CD14-positive monocyte (primary cell): ENCODE results near the gene TMEM132C. TPM values are rescaled to one million over a fixed set of nuclear protein-coding genes. Genes with fewer than 3 reads are reported as not detected.
A peak's percentile ranks its signal among the peaks of the same experiment; 100 is the strongest.

Experiments used
- DNase-seq, 3 donors: peaks; one replicate each; pipeline ENCODE4 v3.0.0-alpha.2; 2011 to 2022
- H2AFZ ChIP-seq: 2 replicates; pipeline ENCODE4 v1.6.0; 2012; ENCODE audit warnings: mild to moderate bottlenecking, low read depth, low read length, inconsistent platforms; ENCODE audit not compliant: insufficient read depth, poor library complexity, severe bottlenecking
- H3K27ac ChIP-seq, 2 donors: 1 replicate in 1 of 2; 2 replicates in 1 of 2; pipeline ENCODE4 v1.5.1; 2012 to 2013; ENCODE audit warnings: low read length in 2 of 2, control low read depth in 1 of 2, inconsistent platforms in 1 of 2, low read depth in 1 of 2, mild to moderate bottlenecking in 1 of 2
- H3K27me3 ChIP-seq, 2 donors: one replicate each; pipeline versions ENCODE4 v1.6.0 to v1.6.1; 2011 to 2013; ENCODE audit warnings: low read length in 2 of 2; ENCODE audit not compliant: control insufficient read depth in 2 of 2, insufficient read depth in 2 of 2
- H3K36me3 ChIP-seq, 2 donors: replicated peaks in 1 of 2; 1 replicate in 1 of 2; 2 replicates in 1 of 2; pipeline versions ENCODE4 v1.5.1 to v1.6.1; 2012 to 2013; ENCODE audit warnings: low read length in 2 of 2, control low read depth in 1 of 2, inconsistent platforms in 1 of 2, mild to moderate bottlenecking in 1 of 2; ENCODE audit not compliant: insufficient read depth in 2 of 2, control insufficient read depth in 1 of 2
- H3K4me1 ChIP-seq, 2 donors: 1 replicate in 1 of 2; 2 replicates in 1 of 2; pipeline versions ENCODE4 v1.5.1 to v1.6.1; 2012 to 2013; ENCODE audit warnings: low read length in 2 of 2, control low read depth in 1 of 2, inconsistent platforms in 1 of 2, mild to moderate bottlenecking in 1 of 2, moderate library complexity in 1 of 2; ENCODE audit not compliant: insufficient read depth in 2 of 2, control insufficient read depth in 1 of 2
- H3K4me2 ChIP-seq: replicated peaks from 2 replicates; pipeline ENCODE3; 2012; ENCODE audit warnings: low read length, moderate library complexity, mild to moderate bottlenecking; ENCODE audit not compliant: poor library complexity, severe bottlenecking; ENCODE audit errors: extremely low read depth
- H3K4me3 ChIP-seq, 3 experiments: fragments of 200-600 bp in 1 of 3; sonication (generic) in 1 of 3; replicated peaks in 1 of 3; 1 replicate in 2 of 3; 2 replicates in 1 of 3; pipeline ENCODE4 v1.5.1; 2011 to 2013; ENCODE audit warnings: low read length in 3 of 3, mild to moderate bottlenecking in 3 of 3, control low read depth in 2 of 3, low read depth in 2 of 3, inconsistent platforms in 1 of 3, moderate library complexity in 1 of 3
- H3K79me2 ChIP-seq: 2 replicates; pipeline ENCODE4 v1.6.0; 2012; ENCODE audit warnings: mild to moderate bottlenecking, control low read depth, inconsistent platforms, low read length, moderate library complexity; ENCODE audit not compliant: insufficient read depth
- H3K9ac ChIP-seq: 2 replicates; pipeline ENCODE4 v1.6.0; 2017; ENCODE audit warnings: low read length, mild to moderate bottlenecking; ENCODE audit not compliant: insufficient read depth, poor library complexity, severe bottlenecking
- H3K9me3 ChIP-seq, 2 donors: replicated peaks in 1 of 2; 1 replicate in 1 of 2; 2 replicates in 1 of 2; pipeline versions ENCODE4 v1.5.1 to v1.6.1; 2012 to 2013; ENCODE audit warnings: low read length in 2 of 2, control low read depth in 1 of 2; ENCODE audit not compliant: control insufficient read depth in 1 of 2, insufficient read depth in 1 of 2
- H4K20me1 ChIP-seq: 2 replicates; pipeline ENCODE4 v1.6.0; 2012; ENCODE audit warnings: mild to moderate bottlenecking, low read length, control low read depth, moderate library complexity; ENCODE audit not compliant: insufficient read depth
- H3K27ac Mint-ChIP-seq, 7 donors: one replicate each; pipeline ENCODE4 v1.8.0; 2020; ENCODE audit warnings: mild to moderate bottlenecking in 7 of 7, mixed read lengths in 7 of 7, moderate library complexity in 6 of 7, inconsistent platforms in 2 of 7
- H3K27me3 Mint-ChIP-seq, 3 donors: one replicate each; pipeline ENCODE4 v1.8.0; 2021 to 2022; ENCODE audit warnings: low read depth in 3 of 3, mild to moderate bottlenecking in 3 of 3, mixed read lengths in 3 of 3, moderate library complexity in 3 of 3, inconsistent platforms in 1 of 3
- H3K36me3 Mint-ChIP-seq, 2 donors: one replicate each; pipeline ENCODE4 v1.8.0; 2020; ENCODE audit warnings: mixed read lengths in 2 of 2, inconsistent platforms in 1 of 2, mild to moderate bottlenecking in 1 of 2
- H3K4me1 Mint-ChIP-seq: one replicate; pipeline ENCODE4 v1.8.0; 2020; ENCODE audit warnings: mild to moderate bottlenecking, mixed read lengths
- H3K4me3 Mint-ChIP-seq, 2 donors: one replicate each; pipeline ENCODE4 v1.8.0; 2020; ENCODE audit warnings: mild to moderate bottlenecking in 2 of 2, mixed read lengths in 2 of 2, moderate library complexity in 1 of 2
- H3K9me3 Mint-ChIP-seq, 7 donors: one replicate each; pipeline ENCODE4 v1.8.0; 2020 to 2022; ENCODE audit warnings: mixed read lengths in 7 of 7, mild to moderate bottlenecking in 6 of 7, moderate library complexity in 6 of 7, inconsistent platforms in 2 of 7
- CTCF ChIP-seq: fragments of 200-600 bp; IDR thresholded peaks from one replicate; pipeline ENCODE4 v1.8.0; 2022; ENCODE audit warnings: antibody characterized with exemption, mild to moderate bottlenecking
- WGBS: methylation state at CpG from one replicate; pipeline ENCODE4 v1.1.5; 2013; ENCODE audit warnings: missing lambda C conversion rate; ENCODE audit not compliant: insufficient coverage; 5-methylcytosine and 5-hydroxymethylcytosine counted together
- intact Hi-C, 2 donors: fragments of 100-400 bp; cut with micrococcal nuclease; formaldehyde crosslinking; loops; one replicate each; pipeline versions ENCODE4 v1.15.0 to v1.15.1; 2023
- polyA plus RNA-seq, 3 donors: library from polyadenylated mRNA; depleted of rRNA in 1 of 3; unstranded in 2 of 3; stranded (reverse) in 1 of 3; fragments of 300-500 nt in 2 of 3; fragments of >200 nt in 1 of 3; fragmentation: Illumina TruSeq in 2 of 3; gene quantifications; 1 replicate in 2 of 3; 2 replicates in 1 of 3; pipeline ENCODE4 v1.2.3, GENCODE V29; 2012 to 2021

The TMEM132C gene
- polyA plus RNA-seq, 3 donors, result not detected

GRCh38 chr12:128644664-128645296, 377.8 kb downstream of the TMEM132C start:
- H3K4me3 Mint-ChIP-seq, result no peak overlapping the region
- DNase-seq, result peak in 1 of 3 donors; percentile 3
- no peaks in the 10 kb centered on the region for H3K4me1 Mint-ChIP-seq
- H3K36me3 Mint-ChIP-seq, result no peaks in the 10 kb centered on the region
- 62% methylated on average over 11 of the region's 15 CpGs for WGBS
- intact Hi-C loops, result loop anchor here (5.0 to 10.0 kb wide), 3 partner anchors 1268 to 1370 kb away; no protein-coding TSS in a partner anchor
- Histone ChIP-seq H3K9ac (no peak overlapping the region), H3K36me3 (no peaks in the 10 kb centered on the region), H3K27ac (no peak overlapping the region), H2AFZ (no peak overlapping the region), H3K4me2 (no peak overlapping the region), H3K9me3 (peaks cover 0 to 2% of the 10 kb centered on the region in 2 donors), H3K27me3 (no peaks in the 10 kb centered on the region), H4K20me1 (no peaks in the 10 kb centered on the region), H3K4me3 (no peak overlapping the region), H3K4me1 (no peaks in the 10 kb centered on the region), H3K79me2 (no peaks in the 10 kb centered on the region)
- H3K27ac Mint-ChIP-seq, result no peak overlapping the region
- peaks cover 0 to 6% (median 0%) of the 10 kb centered on the region in 7 donors for H3K9me3 Mint-ChIP-seq
- TF ChIP-seq CTCF, result peak; percentile 89
- peaks cover 0 to 4% (median 1%) of the 10 kb centered on the region in 3 donors for H3K27me3 Mint-ChIP-seq

DNA sequence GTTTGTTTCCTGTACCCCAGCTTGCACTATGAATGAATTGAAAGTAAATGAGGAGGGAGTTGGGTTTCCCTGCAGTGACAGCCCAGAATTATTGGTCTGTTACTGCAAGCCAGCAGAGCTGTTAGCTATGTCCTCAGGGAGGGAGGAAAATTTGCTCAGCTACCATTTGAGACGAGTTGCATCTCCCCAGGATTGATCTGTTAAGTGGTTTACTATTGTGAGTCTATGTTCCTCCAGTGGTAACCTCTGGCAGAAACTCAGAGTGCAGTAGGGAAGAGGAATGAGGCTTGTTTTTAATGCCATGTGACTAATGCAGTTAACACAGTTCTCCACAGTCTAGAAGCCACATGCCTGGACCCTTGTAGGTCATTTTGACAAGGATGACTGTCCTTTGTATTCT, 382.9 kb downstream of the TMEM132C start:
- no peak overlapping the region for H2AFZ ChIP-seq
- no peak for TF ChIP-seq CTCF
- no peak overlapping the region for H3K4me3 Mint-ChIP-seq
- no peaks in the 10 kb centered on the region for H3K27me3 ChIP-seq
- H3K4me1 Mint-ChIP-seq, result no peaks in the 10 kb centered on the region
- H3K4me2 ChIP-seq, result no peak overlapping the region
- intact Hi-C loops, result loop anchor here in 1 of 2 donors (10.0 kb wide), 2 partner anchors 1265 to 1365 kb away; no protein-coding TSS in a partner anchor
- H3K27ac ChIP-seq, result no peak overlapping the region
- peaks cover 0 to 15% (median 0%) of the 10 kb centered on the region in 7 donors for H3K9me3 Mint-ChIP-seq
- DNase-seq, result no peak
- H3K4me3 ChIP-seq, result no peak overlapping the region
- peaks cover 0 to 3% (median under 1%) of the 10 kb centered on the region in 3 donors for H3K27me3 Mint-ChIP-seq
- H4K20me1 ChIP-seq, result no peaks in the 10 kb centered on the region
- H3K9ac ChIP-seq, result no peak overlapping the region
- no peaks in the 10 kb centered on the region for H3K4me1 ChIP-seq
- no peaks in the 10 kb centered on the region for H3K79me2 ChIP-seq
- H3K27ac Mint-ChIP-seq, result no peak overlapping the region
- H3K36me3 Mint-ChIP-seq, result no peaks in the 10 kb centered on the region
- WGBS, result 0% methylated on average over 1 of the region's 1 CpG
- H3K36me3 ChIP-seq, result no peaks in the 10 kb centered on the region
- H3K9me3 ChIP-seq, result peaks cover 0 to 2% of the 10 kb centered on the region in 2 donors
